Esophagus squamous epithelium (tissue), 4 donors: ENCODE results near the gene EFHC1.

Experiments used
- POLR2A ChIP-seq, 4 donors: fragments of 450-650 bp; IDR thresholded peaks; one replicate each; pipeline ENCODE4 v1.6.1; 2017; ENCODE audit warnings: antibody characterized with exemption in 4 of 4, mild to moderate bottlenecking in 4 of 4, moderate library complexity in 3 of 4
- TF ChIP-seq, protein P1 (sequence below), 6 experiments: fragments of 450-650 bp in 4 of 6; fragments of 200-600 bp in 2 of 6; sonication (generic) in 2 of 6; IDR thresholded peaks; one replicate each; pipeline ENCODE4 v1.5.1; 2016 to 2019; ENCODE audit warnings: antibody characterized with exemption in 6 of 6, mild to moderate bottlenecking in 4 of 6, moderate library complexity in 4 of 6

DNA sequence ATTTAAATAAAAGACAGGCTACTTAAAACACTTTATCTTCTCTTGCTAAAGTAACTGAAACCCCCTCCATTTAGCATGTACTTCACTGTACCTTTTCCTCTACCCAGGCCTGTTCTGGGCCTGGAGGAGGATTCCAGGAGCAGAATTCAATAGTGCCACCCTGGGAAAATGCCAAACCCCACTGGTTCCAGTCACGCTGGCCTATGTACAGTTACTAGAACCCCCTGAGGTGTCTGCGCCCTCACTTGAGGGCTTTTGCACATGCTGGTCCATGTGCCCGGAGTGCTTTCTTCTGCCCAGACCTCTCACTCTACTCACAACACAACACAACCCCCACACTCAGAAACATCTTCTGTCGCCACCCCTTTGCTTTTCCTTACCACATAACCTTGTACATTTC, 111.3 kb downstream of the EFHC1 start:
- TF ChIP-seq, protein P1, sequence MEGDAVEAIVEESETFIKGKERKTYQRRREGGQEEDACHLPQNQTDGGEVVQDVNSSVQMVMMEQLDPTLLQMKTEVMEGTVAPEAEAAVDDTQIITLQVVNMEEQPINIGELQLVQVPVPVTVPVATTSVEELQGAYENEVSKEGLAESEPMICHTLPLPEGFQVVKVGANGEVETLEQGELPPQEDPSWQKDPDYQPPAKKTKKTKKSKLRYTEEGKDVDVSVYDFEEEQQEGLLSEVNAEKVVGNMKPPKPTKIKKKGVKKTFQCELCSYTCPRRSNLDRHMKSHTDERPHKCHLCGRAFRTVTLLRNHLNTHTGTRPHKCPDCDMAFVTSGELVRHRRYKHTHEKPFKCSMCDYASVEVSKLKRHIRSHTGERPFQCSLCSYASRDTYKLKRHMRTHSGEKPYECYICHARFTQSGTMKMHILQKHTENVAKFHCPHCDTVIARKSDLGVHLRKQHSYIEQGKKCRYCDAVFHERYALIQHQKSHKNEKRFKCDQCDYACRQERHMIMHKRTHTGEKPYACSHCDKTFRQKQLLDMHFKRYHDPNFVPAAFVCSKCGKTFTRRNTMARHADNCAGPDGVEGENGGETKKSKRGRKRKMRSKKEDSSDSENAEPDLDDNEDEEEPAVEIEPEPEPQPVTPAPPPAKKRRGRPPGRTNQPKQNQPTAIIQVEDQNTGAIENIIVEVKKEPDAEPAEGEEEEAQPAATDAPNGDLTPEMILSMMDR (IDR thresholded peaks at IDR 0.05) = no peak
- TF ChIP-seq POLR2A (IDR thresholded peaks at IDR 0.05) = no peak
